NOMO-1 (cell line): ENCODE measurements around the gene TSTD1.
"Not testable (repeated sequence)": the region's sequence is repeated elsewhere in the genome, so short reads cannot be mapped to it uniquely, and the experiment has no call there.

ENCODE experiments used
- DNase-seq, 2 experiments: peaks; one replicate each; lab custom pipeline; 2025; ENCODE audit not compliant: unreplicated experiment in 2 of 2; lab: John Stamatoyannopoulos, UW

Gene TSTD1

DNA sequence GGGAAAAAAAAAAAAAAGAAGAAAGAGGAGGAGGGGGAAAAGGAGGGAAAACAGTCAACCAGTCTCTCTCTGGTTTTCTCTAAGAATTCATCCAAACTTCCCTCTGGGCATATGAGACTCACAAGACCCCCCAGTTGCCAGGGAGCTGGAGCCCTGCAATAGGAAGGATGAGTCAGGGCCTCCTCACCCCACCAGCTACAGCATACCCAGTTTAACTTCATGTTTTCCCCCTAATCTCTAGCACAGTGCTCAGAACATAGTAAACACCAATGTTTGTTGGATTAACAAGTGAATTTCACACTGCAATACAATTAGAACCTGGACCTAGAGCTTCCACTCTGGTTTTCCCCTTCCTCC lies 25.7 kb downstream of the TSTD1 start:
- DNase-seq: no peak

- no peak for DNase-seq
These were observed 26.3 kb downstream of the TSTD1 start for GRCh38 chr1:161012420-161012819.

DNA sequence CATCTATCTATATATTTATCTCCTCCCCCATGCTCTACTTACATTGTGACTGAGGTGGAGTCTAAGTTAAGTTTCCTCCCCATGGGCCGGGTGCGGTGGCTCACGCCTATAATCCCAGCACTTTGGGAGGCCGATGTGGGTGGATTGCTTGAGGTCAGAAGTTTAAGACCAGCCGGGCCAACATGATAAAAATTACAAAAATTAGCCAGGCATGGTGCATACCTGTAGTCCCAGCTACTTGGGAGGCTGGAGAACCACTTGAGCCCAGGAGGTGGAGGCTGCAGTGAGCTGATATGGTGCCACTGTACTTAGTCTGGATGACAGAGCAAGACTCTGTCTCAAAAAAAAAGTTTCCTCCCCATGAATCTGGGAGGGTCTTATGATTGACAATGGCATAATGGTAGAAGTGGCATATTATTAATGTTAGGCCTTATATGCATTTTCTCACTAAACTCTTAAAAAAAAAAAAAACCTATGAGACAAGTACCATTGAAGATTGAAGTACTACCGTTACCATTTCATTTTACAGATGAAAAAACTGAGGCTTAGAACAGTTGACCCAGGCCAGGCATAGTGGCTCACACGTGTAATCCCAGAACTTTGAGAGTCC lies 29.1 kb downstream of the TSTD1 start:
- DNase-seq: no peak

DNA sequence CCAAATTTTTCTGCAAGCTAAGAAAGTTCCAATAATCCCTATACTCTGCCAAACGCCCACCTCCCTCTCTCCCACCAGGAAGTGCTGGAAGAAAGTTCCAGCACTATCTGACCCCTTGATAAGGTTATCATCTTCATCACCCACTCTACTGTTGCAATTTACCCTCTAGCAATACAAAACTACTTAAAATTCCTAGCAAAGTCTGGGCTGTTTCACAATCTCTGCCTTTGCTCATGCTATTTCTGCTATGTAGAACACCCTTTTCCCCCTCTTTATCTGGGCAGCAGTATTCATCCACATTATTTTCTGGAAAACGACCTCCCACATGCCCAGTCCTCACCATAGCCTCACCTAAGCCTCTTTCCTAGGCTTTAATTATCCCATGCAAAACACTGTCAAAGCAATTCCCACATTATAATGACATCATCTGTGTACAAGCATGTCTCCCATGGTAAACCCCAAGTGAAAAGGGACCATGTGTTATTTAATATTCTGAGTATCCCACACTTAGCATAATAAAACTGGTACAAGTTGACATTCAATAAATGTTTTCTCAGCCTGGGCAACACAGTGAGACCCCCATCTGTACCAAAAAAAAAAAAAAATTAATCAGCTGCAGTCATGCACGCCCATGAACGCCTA lies 29.8 kb downstream of the TSTD1 start:
- no peak for DNase-seq

- no peak for DNase-seq
These were observed 31.4 kb downstream of the TSTD1 start for GRCh38 chr1:161007369-161007768.

- no peak for DNase-seq
These were observed 32.2 kb downstream of the TSTD1 start for GRCh38 chr1:161006563-161006962.

- DNase-seq: peak in 1 of 2 experiments; percentile 33
These were observed 37.2 kb downstream of the TSTD1 start for GRCh38 chr1:161001525-161001924.

GRCh38 chr1:161000736-161001480 lies 37.9 kb downstream of the TSTD1 start:
- no peak for DNase-seq

GRCh38 chr1:160999376-160999775 lies 39.4 kb downstream of the TSTD1 start:
- no peak for DNase-seq

- peak in 1 of 2 experiments; percentile 42 for DNase-seq
These were observed 41.3 kb downstream of the TSTD1 start for GRCh38 chr1:160997323-160998038.

- DNase-seq: no peak
These were observed 42.6 kb downstream of the TSTD1 start for GRCh38 chr1:160996178-160996577.

GRCh38 chr1:160993544-160994193 lies 45.1 kb downstream of the TSTD1 start:
- DNase-seq: peak; percentile 18 to 40

DNA sequence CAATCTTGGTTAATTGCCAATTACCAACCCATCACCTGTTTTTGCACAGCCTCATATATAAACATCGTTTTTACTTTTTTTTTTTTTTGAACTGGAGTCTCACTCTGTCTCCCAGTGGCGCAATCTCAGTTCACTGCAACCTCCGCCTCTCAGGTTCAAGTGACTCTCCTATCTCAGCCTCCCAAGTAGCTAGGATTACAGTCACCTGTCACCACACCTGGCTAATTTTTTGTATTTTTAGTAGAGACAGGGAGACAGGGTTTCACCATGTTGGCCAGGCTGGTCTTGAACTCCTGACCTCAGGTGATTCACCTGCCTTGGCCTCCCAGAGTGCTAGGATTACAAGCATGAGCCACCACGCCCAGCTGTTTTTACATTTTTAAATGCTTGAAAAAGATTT lies 46.7 kb downstream of the TSTD1 start:
- DNase-seq: not testable (repeated sequence)
